Right ventricle myocardium superior (tissue), 1 donor: ENCODE results near the gene TAS2R20. TPM values are rescaled to one million over a fixed set of nuclear protein-coding genes. Genes with fewer than 3 reads are reported as not detected.

Source experiments
- ATAC-seq: fragments of 200-7000 bp; cut with Tn5 transposase; one replicate; pipeline ENCODE4 v1.9.1; 2020; ENCODE audit warnings: mild to moderate bottlenecking; ENCODE audit not compliant: poor library complexity
- DNase-seq: peaks from one replicate; pipeline ENCODE4 v3.0.0-alpha.2; 2020
- intact Hi-C: fragments of 100-400 bp; cut with DNase I; formaldehyde crosslinking; loops from one replicate; pipeline ENCODE4 v1.11.2; 2022
- total RNA-seq: library from RNA; stranded (reverse); fragmentation: NEBNext Ultra II Directional; extraction: Animal tissue kit (Norgen Biotek cat#: 25700); gene quantifications from one replicate; pipeline ENCODE4 v1.2.1, GENCODE V29; 2021
- donor health status: DM: no; HTN: yes; CAD: no; lungs with severe emphysema.

The TAS2R20 gene
- total RNA-seq, 1 donor from 2014 or later: 0.43 TPM

DNA sequence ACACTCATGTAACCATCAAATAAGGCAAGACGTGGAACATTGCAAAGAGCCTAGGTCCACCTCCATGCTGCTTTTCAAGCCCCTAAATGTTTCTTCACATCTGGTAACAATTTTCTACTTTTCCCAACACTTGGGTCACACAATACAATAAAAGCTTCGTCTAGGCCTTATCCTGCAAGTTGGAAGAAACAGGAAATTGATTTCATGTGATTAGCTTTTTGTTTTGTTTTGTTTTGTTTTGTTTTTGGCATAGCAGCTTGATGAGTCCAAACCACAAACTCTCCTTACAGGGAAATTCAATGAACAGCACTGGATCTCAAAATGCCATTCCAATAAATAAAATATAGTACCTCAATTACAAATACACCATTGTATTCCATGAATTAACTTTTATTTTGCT is 30.7 kb downstream of the TAS2R20 start:
- DNase-seq (no peak), ATAC-seq (no peak)
- intact Hi-C loops: no loop called here

DNA sequence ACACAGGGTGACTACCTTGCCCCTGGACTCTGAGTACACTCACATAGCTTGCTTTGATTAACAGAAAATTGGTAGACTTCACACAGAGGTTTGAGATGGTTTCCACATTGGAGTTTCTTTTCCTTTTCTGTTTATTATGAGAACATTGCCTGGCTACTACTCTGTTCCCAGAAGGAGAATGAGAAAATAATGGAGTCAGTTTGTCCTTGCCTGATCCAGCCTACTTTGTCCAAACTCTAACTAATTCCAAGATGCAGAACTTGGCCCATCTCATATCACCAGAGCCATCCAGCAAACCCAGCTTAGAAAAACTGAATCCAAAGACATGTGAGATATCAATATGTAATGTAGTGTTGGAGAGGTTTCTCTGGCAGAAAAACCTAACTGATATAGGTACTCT is 31.8 kb downstream of the TAS2R20 start:
- ATAC-seq: no peak
- intact Hi-C loops: no loop called here

DNA sequence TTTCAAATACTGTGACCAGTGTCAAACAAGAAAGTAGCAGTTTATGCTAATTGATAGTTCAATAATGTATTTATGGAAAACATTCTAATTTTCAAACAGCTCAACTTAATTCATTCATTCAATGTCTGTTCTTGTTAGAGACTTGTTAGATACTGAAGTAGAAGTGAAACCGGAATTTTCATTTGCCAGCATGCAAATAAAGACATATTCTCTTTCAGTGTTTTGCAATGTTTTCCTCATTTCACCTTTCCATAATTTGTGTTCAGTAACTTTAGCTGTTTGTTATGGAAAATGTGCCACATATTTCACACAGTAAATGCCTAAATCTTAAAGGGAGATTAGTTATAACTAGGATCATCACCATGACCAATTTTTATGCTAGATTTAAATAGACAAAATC is 32.6 kb downstream of the TAS2R20 start:
- ATAC-seq: no peak

More for the DNA sequence above, 31.8 kb downstream of the TAS2R20 start:
- no peak for DNase-seq

DNA sequence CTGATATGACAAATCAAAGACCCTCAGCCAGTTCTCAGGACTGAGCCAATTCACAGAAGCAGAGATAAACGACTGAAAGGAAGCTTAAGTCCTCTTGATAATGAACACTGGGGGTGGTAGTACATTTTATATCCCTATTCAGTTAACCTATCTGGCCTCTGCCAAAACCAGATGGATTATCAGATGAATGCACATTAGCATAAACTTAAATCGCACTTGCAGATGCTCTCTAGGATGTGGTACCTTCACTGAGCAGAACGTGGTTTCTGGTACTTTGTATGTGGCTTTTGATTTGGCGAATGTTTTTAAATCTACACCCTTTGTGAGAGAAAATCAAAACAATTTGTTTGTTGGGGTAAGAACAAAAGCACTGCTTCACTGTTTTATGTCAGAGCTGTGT is 37.9 kb downstream of the TAS2R20 start:
- DNase-seq (no peak), ATAC-seq (no peak)
- intact Hi-C loops: no loop called here

More for the DNA sequence above, 32.6 kb downstream of the TAS2R20 start:
- intact Hi-C loops: no loop called here
- DNase-seq: no peak

DNA sequence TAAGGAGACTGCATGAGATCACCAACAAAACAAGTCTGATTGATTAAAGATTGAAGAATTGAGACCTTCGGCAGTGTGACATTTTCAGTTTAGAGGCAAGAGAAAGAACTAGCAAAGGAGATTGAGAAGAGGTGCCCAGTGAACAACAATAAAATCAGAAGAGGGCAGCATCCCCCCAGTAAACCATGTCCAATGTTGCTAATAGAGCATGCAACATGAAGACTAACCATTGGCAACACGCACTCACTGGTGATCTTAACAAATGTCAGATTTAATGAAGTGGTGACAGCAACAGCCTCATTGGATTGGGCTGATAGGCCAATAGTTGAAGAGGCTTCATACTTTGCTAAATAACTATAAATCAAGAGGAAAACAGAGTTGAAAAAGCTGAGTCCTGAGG is 38.3 kb downstream of the TAS2R20 start:
- peak; percentile 62 for ATAC-seq
- no peak for DNase-seq
- intact Hi-C loops: no loop called here

DNA sequence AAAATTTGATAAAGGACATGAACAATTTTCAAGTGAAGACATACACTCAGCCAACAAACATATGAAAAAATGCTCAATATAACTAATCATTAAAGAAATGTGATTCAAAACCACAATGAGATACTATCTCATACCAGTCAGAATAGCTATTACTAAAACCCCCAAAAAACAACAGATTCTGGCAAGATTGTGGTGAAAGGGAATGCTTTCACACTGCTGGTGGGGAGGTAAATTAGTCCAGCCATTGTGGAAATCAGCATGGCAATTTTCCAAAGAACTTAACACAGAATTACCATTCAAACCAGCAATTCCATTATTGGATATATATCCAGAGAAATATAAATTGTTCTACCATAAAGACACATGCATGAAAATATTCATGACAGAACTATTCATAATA is 40.4 kb downstream of the TAS2R20 start:
- intact Hi-C loops: no loop called here
- ATAC-seq (no peak), DNase-seq (no peak)

DNA sequence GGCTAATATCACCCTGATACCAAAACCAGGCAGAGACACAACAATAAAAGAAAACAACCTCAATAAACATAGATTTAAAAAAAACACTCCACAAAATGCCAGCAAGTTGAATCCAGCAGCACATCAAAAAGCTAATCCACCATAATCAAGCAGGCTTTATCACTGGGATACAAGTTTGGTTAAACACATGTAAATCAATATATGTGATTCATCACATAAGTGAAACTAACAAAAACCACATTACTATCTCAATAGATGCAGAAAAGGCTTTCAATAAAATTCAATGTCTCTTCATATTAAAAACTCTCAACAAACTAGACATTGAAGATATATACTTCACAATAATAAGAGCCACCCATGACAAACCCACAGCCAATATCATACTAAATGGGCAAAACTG is 42.0 kb downstream of the TAS2R20 start:
- intact Hi-C loops: no loop called here
- ATAC-seq (no peak), DNase-seq (no peak)

DNA sequence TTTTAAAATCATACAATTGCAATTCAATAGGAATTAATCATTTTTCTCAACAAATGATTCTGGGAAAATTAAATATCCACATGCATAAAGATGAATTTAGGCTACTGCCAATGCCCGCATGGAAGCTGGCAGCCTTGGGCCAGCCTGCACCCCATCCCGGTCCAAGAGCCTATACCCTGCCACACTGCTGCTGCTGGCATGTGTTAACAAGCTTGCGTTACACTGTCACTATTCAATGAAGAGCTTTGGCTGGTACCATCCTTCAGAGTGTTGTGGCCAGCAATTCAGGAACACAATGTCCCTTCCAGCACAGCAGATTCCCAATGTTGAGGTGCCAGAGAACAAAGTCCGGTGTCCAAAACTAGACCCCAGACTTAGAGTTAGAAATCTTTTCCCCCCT is 45.5 kb downstream of the TAS2R20 start:
- intact Hi-C loops: no loop called here
- ATAC-seq (peak; percentile 99), DNase-seq (peak; percentile 44)

Other genes starting within 250 kb of the TAS2R20 start
- not detected for gene TAS2R7, start 195.7 kb downstream of the TAS2R20 start, total RNA-seq
- not detected for gene TAS2R8, start 191.0 kb downstream of the TAS2R20 start, total RNA-seq
- gene TAS2R9, start 188.1 kb downstream of the TAS2R20 start, total RNA-seq: 0.22 TPM
- not detected for gene TAS2R10, start 171.9 kb downstream of the TAS2R20 start, total RNA-seq
- gene PRR4, start 148.8 kb downstream of the TAS2R20 start, total RNA-seq: 1.1 TPM
- gene PRH1, start 114.0 kb downstream of the TAS2R20 start, total RNA-seq: 2.5 TPM
- gene TAS2R13, start 88.7 kb downstream of the TAS2R20 start, total RNA-seq: 0.27 TPM
- not detected for gene PRH2, start 69.1 kb downstream of the TAS2R20 start, total RNA-seq
- 0.75 TPM for gene TAS2R14, start 59.0 kb downstream of the TAS2R20 start, total RNA-seq
- 0.22 TPM for gene TAS2R50, start 11.4 kb downstream of the TAS2R20 start, total RNA-seq
- gene TAS2R19, start 24.3 kb upstream of the TAS2R20 start, total RNA-seq: 0.51 TPM
- gene TAS2R31, start 33.1 kb upstream of the TAS2R20 start, total RNA-seq: 0.38 TPM
- gene TAS2R46, start 64.0 kb upstream of the TAS2R20 start, total RNA-seq: not detected
- gene TAS2R43, start 94.0 kb upstream of the TAS2R20 start, total RNA-seq: not detected
- 0.67 TPM for gene TAS2R30, start 136.3 kb upstream of the TAS2R20 start, total RNA-seq
- 13.6 TPM for gene SMIM10L1, start 172.9 kb upstream of the TAS2R20 start, total RNA-seq
- gene TAS2R42, start 188.6 kb upstream of the TAS2R20 start, total RNA-seq: not detected